COLO829 (cell line): ENCODE data around the gene PPP2R5D.
"Not testable (repeated sequence)": the region's sequence is repeated elsewhere in the genome, so short reads cannot be mapped to it uniquely, and the experiment has no call there.

Source experiments
- DNase-seq: peaks from one replicate; pipeline ENCODE4 v3.0.0; 2012; ENCODE audit warnings: low spot score

The PPP2R5D gene

DNA sequence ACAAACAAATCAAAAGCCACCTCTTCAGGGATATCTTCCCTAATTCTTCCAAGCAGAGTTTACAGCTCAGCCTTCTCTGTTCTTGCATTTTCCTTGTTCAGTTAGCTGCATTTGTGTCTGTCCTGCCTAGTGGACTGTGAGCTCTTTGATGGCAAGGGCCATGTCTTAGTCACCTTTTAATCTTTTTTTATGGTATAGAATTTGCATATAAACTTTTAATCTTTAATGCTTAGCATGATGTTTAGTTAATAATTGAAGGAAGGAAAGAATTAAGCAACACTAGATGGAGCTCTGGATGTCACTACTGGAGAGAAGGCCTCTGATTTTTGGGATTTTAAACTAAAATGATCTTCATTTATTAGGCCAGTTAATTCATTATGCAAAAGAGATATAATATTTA lies 12.1 kb downstream of the PPP2R5D start:
- DNase-seq: no peak

DNA sequence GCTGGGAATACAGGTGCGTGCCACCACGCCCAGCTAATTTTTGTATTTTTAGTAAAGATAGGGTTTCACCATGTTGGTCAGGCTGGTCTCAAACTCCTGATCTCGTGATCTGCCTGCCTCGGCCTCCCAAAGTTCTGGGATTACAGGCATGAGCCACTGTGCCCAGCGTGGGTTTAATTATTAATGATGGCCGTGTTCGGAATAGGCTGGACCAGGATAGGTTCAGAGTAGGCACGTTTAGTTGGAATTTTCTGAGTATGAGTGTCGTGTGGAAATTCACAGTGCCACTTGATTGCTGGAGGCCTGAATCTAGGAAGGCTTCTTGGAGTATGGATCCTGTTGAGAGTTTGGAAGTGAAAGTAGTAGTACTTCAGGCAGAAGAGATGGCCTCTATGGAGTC lies 13.8 kb downstream of the PPP2R5D start:
- DNase-seq: not testable (repeated sequence)

DNA sequence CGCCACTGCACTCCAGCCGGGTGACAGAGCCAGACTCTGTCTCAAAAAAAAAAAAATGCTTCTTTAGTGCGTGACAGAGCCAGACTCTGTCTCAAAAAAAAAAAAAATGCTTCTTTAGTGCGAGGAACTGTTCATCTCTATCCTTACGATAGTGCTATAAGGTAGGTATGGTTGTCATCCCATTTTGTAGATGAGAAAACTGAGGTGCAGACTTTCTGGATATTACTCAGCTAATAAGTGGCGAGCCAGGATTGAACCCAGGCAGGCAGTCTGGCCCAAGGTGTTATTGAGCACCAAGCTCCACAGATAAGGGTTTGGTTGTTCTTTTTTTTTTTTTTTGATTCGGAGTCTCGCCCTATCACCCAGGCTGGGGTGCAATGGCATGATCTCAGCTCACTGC lies 17.5 kb downstream of the PPP2R5D start:
- no peak for DNase-seq

DNA sequence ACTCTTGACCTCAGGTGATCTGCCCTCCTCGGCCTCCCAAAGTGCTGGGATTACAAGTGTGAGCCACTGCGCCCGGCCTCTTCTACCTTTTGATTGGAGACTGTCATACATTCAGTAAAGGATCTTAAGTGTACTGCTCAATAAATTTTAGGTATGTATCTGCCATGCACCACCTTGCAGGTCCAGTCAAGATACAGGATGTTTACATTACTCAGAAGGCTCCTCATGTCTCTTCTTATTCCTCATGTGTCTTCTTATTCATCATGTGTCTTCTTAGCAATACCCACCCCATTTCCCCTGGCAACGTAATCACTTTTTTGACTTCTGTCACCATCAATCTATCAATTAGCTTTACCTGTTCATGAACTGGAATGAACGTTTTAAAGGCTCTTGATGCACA lies 21.5 kb downstream of the PPP2R5D start:
- no peak for DNase-seq

DNA sequence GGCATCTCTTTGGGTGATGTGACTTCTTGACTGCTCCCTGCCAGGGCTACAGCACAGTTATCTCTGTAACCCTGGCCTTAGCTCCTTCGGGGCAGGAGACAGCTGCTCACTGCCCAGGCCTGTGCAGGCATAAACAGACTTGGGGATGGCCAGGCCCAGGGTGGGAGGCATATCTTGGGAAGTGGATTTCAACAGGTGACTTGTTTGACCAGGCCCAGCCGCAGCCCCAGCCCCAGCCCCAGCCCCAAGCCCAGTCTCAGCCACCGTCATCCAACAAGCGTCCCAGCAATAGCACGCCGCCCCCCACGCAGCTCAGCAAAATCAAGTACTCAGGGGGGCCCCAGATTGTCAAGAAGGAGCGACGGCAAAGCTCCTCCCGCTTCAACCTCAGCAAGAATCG lies 21.9 kb downstream of the PPP2R5D start:
- DNase-seq: no peak

DNA sequence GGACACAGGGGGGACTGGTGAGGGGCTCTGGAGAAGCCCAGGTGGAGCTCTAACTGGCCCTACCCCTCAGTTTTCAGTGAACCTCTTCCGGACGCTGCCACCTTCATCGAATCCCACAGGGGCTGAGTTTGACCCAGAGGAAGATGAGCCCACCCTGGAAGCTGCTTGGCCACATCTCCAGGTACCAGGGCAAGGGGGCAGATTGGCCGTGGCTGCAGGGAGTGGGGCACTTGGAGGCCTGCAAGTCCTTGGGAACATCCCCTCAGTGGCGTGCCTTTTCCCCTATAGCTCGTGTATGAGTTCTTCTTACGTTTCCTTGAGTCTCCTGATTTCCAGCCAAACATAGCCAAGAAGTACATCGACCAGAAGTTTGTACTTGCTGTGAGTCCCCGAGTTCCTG lies 22.8 kb downstream of the PPP2R5D start:
- no peak for DNase-seq

DNA sequence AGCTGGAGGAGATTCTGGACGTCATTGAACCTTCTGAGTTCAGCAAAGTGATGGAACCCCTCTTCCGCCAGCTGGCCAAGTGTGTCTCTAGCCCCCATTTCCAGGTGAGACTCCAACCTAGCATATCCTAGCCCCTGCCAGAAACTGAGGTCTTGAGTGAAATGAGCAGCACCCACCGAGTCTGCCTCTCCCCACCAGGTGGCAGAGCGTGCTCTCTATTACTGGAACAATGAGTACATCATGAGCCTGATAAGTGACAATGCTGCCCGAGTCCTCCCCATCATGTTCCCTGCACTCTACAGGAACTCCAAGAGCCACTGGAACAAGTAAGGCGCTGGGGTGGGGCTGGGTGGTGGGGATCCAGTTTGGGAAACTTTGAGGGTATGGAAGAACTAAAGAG lies 24.8 kb downstream of the PPP2R5D start:
- no peak for DNase-seq

DNA sequence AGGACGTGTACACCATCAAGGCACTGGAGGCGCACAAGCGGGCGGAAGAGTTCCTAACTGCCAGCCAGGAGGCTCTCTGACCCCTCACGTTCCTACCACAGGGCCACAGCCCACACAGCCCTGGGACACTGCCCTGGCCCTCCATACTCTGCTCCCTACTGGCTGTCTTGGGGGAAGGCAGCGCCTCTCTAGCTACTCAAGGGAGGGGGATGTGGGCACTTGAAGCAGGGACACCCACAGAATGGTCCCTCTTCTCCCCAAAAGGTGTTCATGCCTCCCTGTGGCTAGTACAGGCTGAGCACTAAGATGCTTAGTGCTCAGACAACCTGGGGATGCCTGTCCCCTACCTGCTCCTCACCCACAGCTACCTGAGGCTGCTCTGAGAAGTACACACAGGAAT lies 26.8 kb downstream of the PPP2R5D start:
- no peak for DNase-seq

DNA sequence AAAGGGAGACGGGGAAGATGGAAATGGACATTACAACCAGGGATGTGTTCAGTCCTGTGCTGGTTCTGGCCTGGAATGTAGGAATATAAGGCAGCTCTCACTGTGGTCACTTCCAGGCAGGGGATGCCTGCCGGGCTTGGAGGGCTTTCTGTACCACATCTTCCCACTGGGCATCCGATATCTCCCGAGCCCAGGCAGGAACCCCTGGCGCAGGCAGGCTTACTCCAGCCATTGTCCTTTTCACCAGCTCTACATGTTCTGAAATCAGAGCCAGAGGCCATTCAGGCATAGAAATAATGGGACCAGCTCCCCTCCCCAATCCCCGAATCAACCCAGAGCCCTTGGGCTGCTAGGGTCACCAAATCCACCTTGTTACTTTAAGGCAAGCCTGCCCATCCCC lies 28.0 kb downstream of the PPP2R5D start:
- no peak for DNase-seq

DNA sequence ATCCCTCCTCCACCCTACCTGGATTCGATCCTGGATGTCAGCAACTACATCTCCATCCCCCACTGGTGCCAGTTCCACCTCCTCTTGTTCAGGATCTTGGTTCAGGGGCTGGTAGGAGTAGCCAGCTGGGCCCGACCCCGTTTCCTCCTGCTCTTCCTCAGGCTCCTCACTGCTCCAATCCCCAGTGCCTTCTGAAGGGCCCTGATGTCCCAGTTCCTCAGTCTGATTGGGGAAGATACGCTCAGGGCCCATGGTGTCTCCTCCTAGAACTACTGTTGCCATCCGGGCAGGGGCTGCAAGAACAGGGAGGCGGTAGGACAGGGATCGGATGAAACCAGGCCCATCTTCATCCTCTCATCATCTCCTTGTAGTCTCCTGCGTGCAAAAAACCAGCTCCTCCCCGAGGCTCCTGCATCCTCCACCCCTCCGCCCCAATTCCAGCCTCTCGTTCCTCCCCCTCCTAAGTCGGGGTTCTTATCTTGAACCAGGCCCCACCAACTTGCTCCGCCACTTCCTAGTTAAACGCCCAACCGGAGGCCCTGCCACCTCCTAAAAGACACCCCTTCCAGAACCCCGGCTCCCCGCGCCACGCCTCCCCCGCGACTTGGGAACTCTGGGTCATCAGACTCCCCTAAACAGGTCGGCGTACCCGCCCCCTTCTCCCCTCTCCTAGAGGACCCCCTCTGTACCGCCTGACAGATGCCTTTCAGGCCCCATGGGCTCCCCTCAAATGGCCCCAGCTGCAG lies 28.9 kb downstream of the PPP2R5D start:
- no peak for DNase-seq

DNA sequence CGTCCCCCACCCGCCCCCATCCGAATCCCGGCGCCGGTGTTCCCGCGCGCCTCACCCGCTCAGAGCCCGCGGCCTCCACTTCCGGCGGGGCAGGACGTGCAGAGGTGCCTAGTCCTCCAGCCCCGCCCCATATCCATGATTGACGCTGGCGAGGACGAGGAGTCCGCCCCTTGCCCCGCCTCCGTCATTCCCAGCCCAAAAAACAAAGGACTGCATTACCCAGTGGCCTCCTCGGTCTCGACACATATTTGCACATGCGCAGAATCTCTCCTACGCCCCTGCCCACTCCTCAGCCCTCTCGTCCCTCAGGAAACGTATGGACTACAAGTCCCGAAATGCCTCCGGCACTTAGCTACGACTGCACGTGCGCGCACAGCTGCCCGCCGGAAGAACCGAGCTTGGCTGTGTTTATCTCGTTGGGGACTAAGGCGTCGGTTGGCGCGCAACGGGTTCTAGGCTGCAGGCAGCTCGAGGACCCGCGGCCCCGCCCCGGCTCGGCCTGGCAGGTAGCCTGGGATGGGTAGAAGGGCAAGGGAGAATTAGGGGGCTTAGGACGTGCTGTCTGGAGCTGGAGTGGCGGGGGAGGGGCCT lies 29.6 kb downstream of the PPP2R5D start, which contains the start of the genes KLHDC3 and MEA1:
TSS of gene KLHDC3 (plus strand) at position 407 of the 591 bp plus-strand sequence. CDS start 2,944 bp downstream, outside the sequence.
TSS of gene MEA1 (minus strand) at position 104 of the 591 bp plus-strand sequence. CDS start 133 bp downstream, outside the sequence.
- peak; percentile 100 for DNase-seq

DNA sequence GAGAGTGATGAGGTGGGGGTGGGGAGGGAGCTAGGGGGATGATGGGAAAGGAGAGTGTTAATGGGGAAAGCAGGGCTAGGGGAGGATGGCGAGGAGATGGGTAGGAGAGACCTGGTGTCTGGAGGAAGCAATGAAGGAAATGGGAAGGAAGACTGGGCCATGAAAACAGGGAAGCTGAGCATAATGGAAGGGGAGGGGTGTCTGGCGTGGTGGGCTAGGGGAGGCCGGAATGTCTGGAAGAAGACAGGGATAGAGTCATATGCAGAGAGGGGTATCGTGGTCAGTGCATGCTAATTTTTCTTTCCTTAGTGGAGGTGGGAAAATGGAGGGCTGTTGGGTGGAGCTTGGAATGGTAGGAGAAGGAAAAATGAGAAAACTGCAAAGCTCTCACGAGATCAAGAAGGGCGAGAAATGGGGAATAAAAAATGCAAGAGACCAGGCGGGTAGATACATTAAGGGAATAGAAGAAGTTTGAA lies 30.1 kb downstream of the PPP2R5D start:
- peak; percentile 30 for DNase-seq

DNA sequence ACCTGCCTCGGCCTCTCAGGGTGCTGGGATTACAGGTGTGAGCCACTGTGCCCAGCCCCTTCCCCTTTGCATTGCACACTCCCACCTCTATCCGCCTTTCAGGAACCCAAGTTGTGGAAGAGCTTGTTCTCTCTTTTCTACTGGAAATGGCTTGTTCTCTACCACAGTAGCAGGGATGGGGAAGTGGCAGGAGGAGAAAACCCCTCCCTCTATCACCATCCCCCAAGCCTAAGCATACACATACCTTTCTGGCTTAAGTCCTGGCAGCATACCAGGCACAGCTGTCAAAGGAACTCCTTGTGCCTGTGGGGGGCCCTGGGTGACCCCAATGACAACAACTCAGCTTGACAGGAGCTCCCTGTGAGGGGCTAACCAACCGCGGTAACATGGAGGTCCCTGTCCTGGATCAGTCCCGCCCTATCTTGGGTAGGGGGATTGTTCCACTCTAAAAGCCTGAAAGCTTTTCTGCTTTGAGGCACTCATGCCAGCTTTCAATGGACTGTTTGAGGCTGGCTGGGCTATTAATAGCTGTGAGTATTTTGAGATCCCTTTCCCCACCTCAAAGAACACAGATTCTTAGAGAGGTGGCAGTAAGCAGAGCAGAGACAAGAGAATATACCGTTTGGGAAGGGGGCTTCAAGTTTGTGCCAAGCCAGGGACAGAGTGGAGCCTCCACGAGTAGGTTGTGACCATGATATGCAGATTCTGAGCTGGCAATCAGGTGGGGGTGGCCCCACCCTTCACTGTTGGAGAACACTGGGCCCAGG lies 32.0 kb downstream of the PPP2R5D start:
- DNase-seq: no peak

DNA sequence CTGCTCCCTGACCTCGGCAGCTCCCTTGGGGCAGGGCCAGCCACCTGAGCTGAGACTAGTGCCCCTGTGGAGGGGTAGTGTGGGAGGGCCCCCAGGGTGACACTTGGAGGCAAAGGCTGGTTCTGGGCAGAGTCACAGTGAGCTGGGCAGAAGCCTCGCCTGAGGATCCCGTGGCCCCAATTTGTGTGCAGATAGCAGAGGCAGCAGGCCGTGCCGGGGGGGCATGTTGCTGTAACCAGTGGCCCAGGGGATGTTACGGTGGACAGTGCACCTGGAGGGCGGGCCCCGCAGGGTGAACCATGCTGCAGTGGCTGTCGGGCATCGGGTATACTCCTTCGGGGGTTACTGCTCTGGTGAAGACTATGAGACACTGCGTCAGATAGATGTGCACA lies 32.6 kb downstream of the PPP2R5D start:
- no peak for DNase-seq

DNA sequence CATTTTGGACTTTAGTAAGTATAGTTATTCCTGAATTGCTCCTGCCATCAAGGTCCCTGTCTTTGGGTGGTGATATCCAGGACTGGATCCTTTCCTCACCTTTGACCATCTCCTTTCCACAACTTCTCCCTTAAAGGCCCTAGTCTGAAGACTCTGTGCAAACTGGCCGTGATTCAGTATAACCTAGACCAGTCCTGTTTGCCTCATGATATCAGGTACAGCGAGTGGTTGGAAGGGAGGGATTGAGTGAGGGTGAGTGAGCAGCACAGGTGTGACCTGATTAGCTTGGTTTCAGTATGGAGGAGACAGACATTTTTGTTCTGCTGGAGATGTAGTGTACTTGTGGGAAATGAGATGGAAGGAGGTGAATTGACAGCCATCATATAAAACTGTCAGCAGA lies 34.8 kb downstream of the PPP2R5D start:
- no peak for DNase-seq

DNA sequence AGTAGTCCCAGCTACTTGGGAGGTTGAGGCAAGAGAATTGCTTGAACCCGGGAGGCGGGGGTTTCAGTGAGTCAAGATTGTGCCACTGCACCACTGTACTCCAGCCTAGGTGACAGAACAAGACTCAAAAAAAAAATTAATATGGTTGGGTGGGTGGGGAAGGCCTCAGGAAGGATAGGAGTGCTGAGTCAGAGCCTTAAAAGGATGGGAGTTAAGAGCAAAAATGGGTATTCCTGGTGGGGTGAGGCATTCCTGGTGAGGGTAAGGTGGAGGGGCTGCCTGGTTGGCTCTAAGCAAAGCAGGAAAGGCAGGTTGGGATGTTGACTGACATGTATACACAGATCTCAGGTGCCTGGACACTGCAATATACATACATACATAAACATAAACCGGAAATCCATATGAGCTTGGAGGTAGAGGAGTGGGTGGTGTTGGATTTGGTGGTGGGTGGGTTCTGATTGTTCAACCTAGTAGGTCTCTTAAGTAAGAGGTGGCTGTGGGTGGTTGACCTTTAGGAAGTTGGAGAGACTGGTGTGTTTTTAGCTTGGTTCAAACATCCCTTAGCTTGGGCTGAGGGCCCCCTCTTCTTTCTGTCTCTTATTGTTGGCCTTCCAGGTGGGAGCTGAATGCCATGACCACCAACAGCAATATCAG lies 35.8 kb downstream of the PPP2R5D start:
- DNase-seq: no peak

DNA sequence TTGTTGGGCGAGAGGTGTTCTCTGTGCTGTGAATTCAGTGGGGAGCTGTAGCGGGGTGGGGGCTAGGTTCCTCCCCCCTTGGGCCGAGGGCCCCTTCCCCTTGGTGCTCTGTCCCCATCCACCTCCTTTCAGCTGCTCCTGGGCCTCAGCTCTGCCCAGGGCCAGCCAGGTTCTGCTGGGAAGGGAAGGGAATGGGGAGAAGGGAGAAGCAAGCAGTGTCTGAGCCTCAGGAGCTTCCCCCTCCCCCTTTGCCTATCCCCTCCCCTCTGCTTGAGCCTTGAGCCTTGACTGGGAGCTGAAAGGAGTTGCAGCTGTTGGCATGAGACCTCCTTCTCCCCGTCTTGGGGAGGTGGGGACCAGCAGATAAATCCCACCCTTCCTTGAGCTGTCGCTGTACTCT lies 36.5 kb downstream of the PPP2R5D start:
- DNase-seq: no peak

DNA sequence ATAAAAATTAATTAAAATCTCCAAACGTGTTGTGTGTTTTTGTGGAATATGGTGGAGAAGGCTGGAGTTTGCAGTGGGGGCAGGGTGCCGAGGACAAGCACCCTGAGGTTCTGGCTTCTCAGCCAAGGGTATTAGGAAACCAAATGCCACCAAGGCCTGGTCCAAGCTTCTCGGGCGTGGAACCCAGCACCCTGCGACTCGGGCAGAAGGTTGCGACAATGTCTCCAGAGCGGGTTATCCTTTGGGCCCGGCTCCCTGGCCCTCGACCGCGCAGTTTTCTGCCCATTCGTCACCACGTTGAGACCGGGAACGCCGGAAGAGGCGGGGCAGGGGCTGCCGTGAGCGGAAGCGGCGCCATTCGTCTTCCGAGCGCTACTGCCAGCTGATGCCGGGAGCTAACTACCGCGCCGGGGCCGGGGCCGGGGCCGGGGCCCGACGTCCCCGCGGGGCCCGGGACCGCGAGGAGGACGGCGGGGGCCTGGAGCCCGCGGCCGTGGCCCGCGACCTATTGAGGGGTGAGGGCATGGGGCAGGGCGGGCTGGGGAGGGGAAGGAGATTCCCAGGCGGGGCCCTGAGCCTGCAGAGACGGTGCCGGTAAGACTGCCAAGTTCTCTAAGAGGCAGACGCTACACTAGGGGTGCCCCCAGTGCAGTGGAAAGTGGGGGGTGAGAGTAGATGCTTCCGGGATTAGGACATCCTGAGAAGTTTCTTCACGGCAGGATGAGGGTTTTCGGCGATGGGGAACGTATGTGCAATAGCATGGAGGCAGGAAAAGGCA lies 37.1 kb downstream of the PPP2R5D start, which contains the start of gene RRP36:
TSS of gene RRP36 (plus strand) at position 354 of the 778 bp plus-strand sequence. CDS start at position 386, 32 bp downstream.
- DNase-seq: peak; percentile 86

DNA sequence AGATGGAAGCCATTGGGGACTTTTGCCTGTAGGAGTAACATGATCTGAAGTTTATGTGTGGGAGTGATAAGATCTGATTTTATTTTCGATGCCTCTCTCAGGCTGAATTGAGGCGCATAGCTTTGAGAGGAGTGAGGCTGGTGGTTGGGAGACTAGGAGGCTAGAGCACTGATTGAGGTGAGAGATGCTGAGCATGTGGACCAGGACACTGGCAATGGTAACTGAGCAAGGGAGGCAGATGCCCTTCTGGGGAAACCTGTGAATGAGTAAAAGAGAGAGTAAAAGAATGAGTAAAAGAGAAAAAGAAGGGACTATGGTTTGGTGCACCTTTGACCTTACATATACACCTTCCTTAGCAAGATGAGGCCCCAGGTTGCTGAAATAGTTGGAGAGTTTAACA lies 40.1 kb downstream of the PPP2R5D start:
- DNase-seq: no peak

DNA sequence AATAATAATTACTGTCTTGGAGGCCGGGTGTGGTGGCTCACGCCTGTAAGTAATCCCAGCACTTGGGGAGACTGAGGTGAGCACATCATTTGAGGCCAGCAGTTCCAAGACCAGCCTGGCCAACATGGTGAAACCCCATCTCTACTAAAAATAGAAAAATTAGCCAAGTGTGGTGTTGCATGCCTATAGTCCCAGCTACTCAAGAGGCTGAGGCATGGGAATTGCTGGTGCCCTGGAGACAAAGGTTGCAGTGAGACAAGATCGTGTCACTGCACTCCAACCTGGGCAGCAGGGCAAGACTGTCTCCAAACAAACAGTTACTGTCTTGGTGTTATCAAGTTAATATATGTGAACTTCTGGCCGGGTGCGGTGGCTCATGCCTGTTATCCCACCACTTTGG lies 42.0 kb downstream of the PPP2R5D start:
- no peak for DNase-seq

DNA sequence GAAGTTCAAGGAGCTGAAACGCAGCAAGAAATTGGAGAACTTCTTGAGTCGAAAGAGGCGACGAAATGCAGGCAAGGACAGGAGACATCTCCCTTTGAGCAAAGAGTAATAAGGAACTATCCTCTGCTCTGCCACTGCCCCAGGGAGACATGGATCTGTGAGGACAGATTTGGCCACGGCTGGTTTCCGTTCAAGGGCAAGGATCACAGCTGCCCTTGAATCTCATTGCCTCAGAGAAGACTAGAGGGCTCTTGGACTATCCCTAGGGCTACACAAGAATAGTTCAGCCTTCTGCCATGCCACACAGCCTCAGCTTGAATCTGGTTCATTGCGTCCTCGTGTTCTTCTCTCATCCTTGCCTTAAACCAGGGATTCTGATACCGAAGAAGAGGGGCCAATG lies 44.8 kb downstream of the PPP2R5D start:
- no peak for DNase-seq
